HUES48 (cell line): ENCODE data around the gene ANKS1B.
"Not testable (repeated sequence)": the region's sequence is repeated elsewhere in the genome, so short reads cannot be mapped to it uniquely, and the experiment has no call there.

Experiments used
- H3K27ac ChIP-seq: one replicate; pipeline ENCODE4 v1.7.0; 2013; ENCODE audit warnings: low read depth, low read length, inconsistent platforms
- H3K27me3 ChIP-seq: 2 replicates; pipeline ENCODE4 v1.6.1; 2013; ENCODE audit warnings: mild to moderate bottlenecking, low read length; ENCODE audit not compliant: control insufficient read depth, insufficient read depth
- H3K36me3 ChIP-seq: 2 replicates; pipeline ENCODE4 v1.6.1; 2013; ENCODE audit warnings: low read length; ENCODE audit not compliant: control insufficient read depth, insufficient read depth
- H3K4me1 ChIP-seq: 2 replicates; pipeline ENCODE4 v1.6.1; 2013; ENCODE audit warnings: mild to moderate bottlenecking, low read length; ENCODE audit not compliant: control insufficient read depth, insufficient read depth
- H3K4me3 ChIP-seq: 2 replicates; pipeline ENCODE4 v1.5.1; 2013; ENCODE audit warnings: mild to moderate bottlenecking, low read depth, low read length
- H3K9ac ChIP-seq: 2 replicates; pipeline ENCODE4 v1.6.1; 2013; ENCODE audit warnings: mild to moderate bottlenecking, low read depth, low read length, moderate library complexity
- H3K9me3 ChIP-seq: 2 replicates; pipeline ENCODE4 v1.6.1; 2013; ENCODE audit warnings: low read length; ENCODE audit not compliant: control insufficient read depth, insufficient read depth

Gene ANKS1B

GRCh38 chr12:99719411-99720082 lies 265.2 kb downstream of the ANKS1B start:
- peaks cover 12% of the 10 kb centered on the region for H3K4me1 ChIP-seq
- not testable (repeated sequence) for H3K9me3 ChIP-seq, H3K4me3 ChIP-seq, H3K27me3 ChIP-seq, H3K36me3 ChIP-seq, H3K9ac ChIP-seq, H3K27ac ChIP-seq

- H3K4me3 ChIP-seq, H3K27ac ChIP-seq, H3K27me3 ChIP-seq, H3K4me1 ChIP-seq, H3K9me3 ChIP-seq, H3K36me3 ChIP-seq, H3K9ac ChIP-seq: not testable (repeated sequence)
Measured at GRCh38 chr12:99715841-99716510, 268.8 kb downstream of the ANKS1B start.

GRCh38 chr12:99714921-99715320 lies 269.8 kb downstream of the ANKS1B start:
- H3K9ac ChIP-seq, H3K36me3 ChIP-seq, H3K4me1 ChIP-seq, H3K27ac ChIP-seq, H3K4me3 ChIP-seq, H3K27me3 ChIP-seq, H3K9me3 ChIP-seq: not testable (repeated sequence)

- H3K27me3 ChIP-seq, result no peaks in the 10 kb centered on the region
- no peaks in the 10 kb centered on the region for H3K36me3 ChIP-seq
- H3K4me1 ChIP-seq, result no peaks in the 10 kb centered on the region
- H3K9ac ChIP-seq, result no peak overlapping the region
- 0 out of 2 replicates have a peak, but pooled peaks cover 3% of the 10 kb centered on the region for H3K9me3 ChIP-seq
- no peak overlapping the region for H3K27ac ChIP-seq
- no peak overlapping the region for H3K4me3 ChIP-seq
Measured at GRCh38 chr12:99713946-99714520, 270.7 kb downstream of the ANKS1B start.

- Histone ChIP-seq H3K9me3 (0 out of 2 replicates have a peak, but pooled peaks cover 3% of the 10 kb centered on the region), H3K9ac (no peak overlapping the region), H3K27ac (no peak overlapping the region), H3K4me1 (no peaks in the 10 kb centered on the region), H3K27me3 (no peaks in the 10 kb centered on the region), H3K4me3 (no peak overlapping the region), H3K36me3 (no peaks in the 10 kb centered on the region)
Measured at GRCh38 chr12:99712281-99712680, 272.5 kb downstream of the ANKS1B start.

- H3K9ac ChIP-seq, result no peak overlapping the region
- H3K27ac ChIP-seq, result no peak overlapping the region
- 0 out of 2 replicates have a peak, but pooled peaks cover 3% of the 10 kb centered on the region for H3K9me3 ChIP-seq
- no peaks in the 10 kb centered on the region for H3K36me3 ChIP-seq
- no peaks in the 10 kb centered on the region for H3K4me1 ChIP-seq
- no peaks in the 10 kb centered on the region for H3K27me3 ChIP-seq
- no peak overlapping the region for H3K4me3 ChIP-seq
Measured at GRCh38 chr12:99711246-99711645, 273.5 kb downstream of the ANKS1B start.

- no peak overlapping the region for H3K9ac ChIP-seq
- 0 out of 2 replicates have a peak, but pooled peaks cover 3% of the 10 kb centered on the region for H3K9me3 ChIP-seq
- no peak overlapping the region for H3K27ac ChIP-seq
- no peaks in the 10 kb centered on the region for H3K4me1 ChIP-seq
- no peaks in the 10 kb centered on the region for H3K27me3 ChIP-seq
- H3K4me3 ChIP-seq, result no peak overlapping the region
- H3K36me3 ChIP-seq, result no peaks in the 10 kb centered on the region
Measured at GRCh38 chr12:99709619-99710018, 275.1 kb downstream of the ANKS1B start.

- H3K9ac ChIP-seq, result no peak overlapping the region
- no peaks in the 10 kb centered on the region for H3K36me3 ChIP-seq
- H3K27ac ChIP-seq, result no peak overlapping the region
- no peaks in the 10 kb centered on the region for H3K27me3 ChIP-seq
- H3K9me3 ChIP-seq, result 0 out of 2 replicates have a peak, but pooled peaks cover 3% of the 10 kb centered on the region
- no peak overlapping the region for H3K4me3 ChIP-seq
- no peaks in the 10 kb centered on the region for H3K4me1 ChIP-seq
Measured at GRCh38 chr12:99709116-99709515, 275.6 kb downstream of the ANKS1B start.

GRCh38 chr12:99707883-99708282 lies 276.9 kb downstream of the ANKS1B start:
- no peaks in the 10 kb centered on the region for H3K36me3 ChIP-seq

GRCh38 chr12:99706736-99707473 lies 277.8 kb downstream of the ANKS1B start:
- H3K36me3 ChIP-seq, result no peaks in the 10 kb centered on the region
- H3K27me3 ChIP-seq, result no peaks in the 10 kb centered on the region
- H3K27ac ChIP-seq, result no peak overlapping the region
- H3K9ac ChIP-seq, result no peak overlapping the region
- no peak overlapping the region for H3K4me3 ChIP-seq
- no peaks in the 10 kb centered on the region for H3K4me1 ChIP-seq
- H3K9me3 ChIP-seq, result no peaks in the 10 kb centered on the region

More at GRCh38 chr12:99707883-99708282, 276.9 kb downstream of the ANKS1B start:
- Histone ChIP-seq H3K27me3 (no peaks in the 10 kb centered on the region), H3K4me1 (no peaks in the 10 kb centered on the region), H3K9me3 (no peaks in the 10 kb centered on the region), H3K9ac (no peak overlapping the region), H3K27ac (no peak overlapping the region), H3K4me3 (no peak overlapping the region)

- Histone ChIP-seq H3K4me1 (no peaks in the 10 kb centered on the region), H3K9ac (no peak overlapping the region), H3K4me3 (no peak overlapping the region), H3K27me3 (no peaks in the 10 kb centered on the region), H3K9me3 (no peaks in the 10 kb centered on the region), H3K27ac (no peak overlapping the region), H3K36me3 (no peaks in the 10 kb centered on the region)
Measured at GRCh38 chr12:99704458-99704857, 280.3 kb downstream of the ANKS1B start.
